ENCODE results near the gene HEPACAM.

GRCh38 chr11:124874571-124875255 lies 61.1 kb downstream of the HEPACAM start:
- no peak for TF ChIP-seq CTCF (IDR thresholded peaks at IDR 0.05)
- no peak for TF ChIP-seq POLR2A (IDR thresholded peaks at IDR 0.05)

Measured in body of pancreas (tissue), 4 donors.